GM13976 (cell line): Measurements from ENCODE around the gene NEK6.

Experiments used
- DNase-seq: peaks from one replicate; pipeline ENCODE4 v3.0.0; 2012; ENCODE audit warnings: low spot score
- in situ Hi-C: fragments of 300-500 bp; cut with MboI; formaldehyde crosslinking; loops from one replicate; pipeline ENCODE4 v1.12.0; 2022; ENCODE audit warnings: low sequenced_read_pairs, mixed read lengths, inconsistent platforms; ENCODE audit not compliant: unreplicated experiment
- TF ChIP-seq, protein P1 (sequence below): IDR thresholded peaks from 2 replicates; pipeline ENCODE4 v1.5.1; 2012; ENCODE audit warnings: borderline replicate concordance, mild to moderate bottlenecking; ENCODE audit not compliant: insufficient read depth; ENCODE audit errors: extremely low read depth, missing control alignments, control extremely low read depth

NEK6 gene

DNA sequence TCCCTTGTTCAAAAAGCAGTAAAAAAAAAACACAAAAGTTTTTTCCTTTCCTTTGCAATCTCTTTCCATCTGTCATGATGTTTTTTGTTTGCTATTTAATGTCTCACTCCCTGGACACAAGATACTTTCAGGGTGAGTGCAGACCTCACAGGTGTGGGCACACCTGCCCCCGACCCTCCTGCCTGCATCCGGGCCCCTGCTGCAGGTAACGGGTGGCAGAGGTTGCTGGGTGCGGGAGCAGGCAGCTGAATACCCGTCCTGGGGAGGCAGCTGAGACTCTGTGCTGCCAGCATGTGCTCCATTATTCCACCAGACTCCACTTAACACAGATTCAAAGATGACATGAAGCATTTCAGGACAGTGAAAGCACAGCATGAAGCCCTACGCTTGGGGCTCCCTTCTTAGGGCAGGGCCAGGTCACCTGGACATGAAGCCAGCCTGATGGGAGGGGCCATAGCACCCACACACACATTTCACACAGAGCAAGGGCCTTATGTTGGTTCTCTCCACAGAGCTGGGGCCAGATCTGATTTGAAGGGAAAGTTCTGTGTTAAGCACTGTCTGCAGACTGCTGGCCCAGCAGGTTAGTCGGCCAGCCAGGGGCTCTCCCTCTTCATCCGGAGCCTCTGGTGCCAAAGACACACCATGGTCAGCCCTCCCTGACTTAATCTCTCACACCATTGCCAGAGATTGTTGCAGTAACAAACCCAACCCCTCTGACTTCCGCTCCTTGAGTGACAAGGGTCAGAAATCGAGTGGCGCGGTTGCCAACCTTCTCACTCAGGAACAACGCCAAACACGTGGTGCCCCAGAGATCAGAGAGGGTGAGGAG, 13.0 kb downstream of the NEK6 start:
- TF ChIP-seq, protein P1, sequence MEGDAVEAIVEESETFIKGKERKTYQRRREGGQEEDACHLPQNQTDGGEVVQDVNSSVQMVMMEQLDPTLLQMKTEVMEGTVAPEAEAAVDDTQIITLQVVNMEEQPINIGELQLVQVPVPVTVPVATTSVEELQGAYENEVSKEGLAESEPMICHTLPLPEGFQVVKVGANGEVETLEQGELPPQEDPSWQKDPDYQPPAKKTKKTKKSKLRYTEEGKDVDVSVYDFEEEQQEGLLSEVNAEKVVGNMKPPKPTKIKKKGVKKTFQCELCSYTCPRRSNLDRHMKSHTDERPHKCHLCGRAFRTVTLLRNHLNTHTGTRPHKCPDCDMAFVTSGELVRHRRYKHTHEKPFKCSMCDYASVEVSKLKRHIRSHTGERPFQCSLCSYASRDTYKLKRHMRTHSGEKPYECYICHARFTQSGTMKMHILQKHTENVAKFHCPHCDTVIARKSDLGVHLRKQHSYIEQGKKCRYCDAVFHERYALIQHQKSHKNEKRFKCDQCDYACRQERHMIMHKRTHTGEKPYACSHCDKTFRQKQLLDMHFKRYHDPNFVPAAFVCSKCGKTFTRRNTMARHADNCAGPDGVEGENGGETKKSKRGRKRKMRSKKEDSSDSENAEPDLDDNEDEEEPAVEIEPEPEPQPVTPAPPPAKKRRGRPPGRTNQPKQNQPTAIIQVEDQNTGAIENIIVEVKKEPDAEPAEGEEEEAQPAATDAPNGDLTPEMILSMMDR = no peak
- in situ Hi-C loops = no loop called here
- DNase-seq = no peak

DNA sequence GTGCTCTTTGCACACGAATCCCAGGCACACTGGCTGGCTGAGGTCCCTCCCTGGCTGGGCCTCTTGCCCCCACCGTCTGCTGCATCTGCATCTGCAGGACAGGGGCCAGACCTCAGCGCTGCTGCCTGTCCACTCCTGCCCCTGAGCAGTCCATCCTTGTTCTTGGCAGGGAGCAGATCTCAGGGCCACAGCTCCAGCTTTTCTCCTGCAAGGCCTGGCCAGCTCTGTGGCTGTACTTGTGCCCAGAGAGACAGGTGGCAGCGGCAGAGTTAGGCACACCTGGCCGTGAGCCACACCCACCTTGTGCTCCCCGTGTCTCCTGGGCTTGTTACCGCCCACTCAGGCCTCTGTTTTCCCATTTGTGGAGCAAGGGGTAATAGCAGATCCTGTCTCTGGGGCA, 13.9 kb downstream of the NEK6 start:
- no peak for DNase-seq
- TF ChIP-seq, protein P1 = no peak
- in situ Hi-C loops = no loop called here

DNA sequence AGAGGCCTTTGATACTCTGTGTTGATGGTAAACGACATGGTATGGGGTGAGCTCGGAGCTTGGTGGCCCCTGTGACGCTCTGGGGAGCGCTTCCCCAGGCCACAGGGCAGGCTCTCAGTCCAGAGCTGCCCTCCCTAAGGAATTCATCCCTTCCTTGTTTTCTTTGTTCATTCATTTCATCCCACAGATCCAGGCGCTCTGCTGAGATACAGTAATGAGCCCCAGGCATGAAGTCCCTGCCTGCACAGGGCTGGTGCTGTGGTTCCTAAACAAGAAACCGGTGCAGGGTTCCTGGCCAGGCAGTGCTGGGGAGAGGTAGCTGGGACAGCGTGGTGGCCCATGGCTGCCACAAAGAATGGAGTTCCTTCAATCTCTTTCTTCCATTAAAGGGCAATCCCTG, 14.4 kb downstream of the NEK6 start:
- in situ Hi-C loops = no loop called here
- no peak for DNase-seq
- TF ChIP-seq, protein P1 = no peak

DNA sequence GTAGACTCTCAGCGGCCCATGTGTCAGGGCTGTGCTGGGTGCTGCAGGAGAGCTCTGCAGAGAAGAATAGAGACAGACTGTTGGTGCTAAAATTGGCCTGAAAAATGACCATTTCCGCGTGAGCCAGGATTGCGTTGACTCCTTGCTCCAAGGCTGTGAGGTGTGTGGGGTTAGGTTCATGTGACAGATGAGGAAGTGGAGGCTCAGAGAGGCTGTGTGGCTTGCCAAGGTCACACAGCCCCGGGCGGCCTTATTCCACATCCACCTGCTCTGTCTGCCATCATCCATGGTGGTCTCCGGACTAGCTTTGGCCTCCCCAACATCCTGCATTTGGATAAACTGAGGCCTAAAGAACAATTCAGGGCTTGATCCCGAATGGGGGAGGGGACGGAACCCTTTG, 15.2 kb downstream of the NEK6 start:
- no peak for DNase-seq
- in situ Hi-C loops = no loop called here
- TF ChIP-seq, protein P1 = no peak

DNA sequence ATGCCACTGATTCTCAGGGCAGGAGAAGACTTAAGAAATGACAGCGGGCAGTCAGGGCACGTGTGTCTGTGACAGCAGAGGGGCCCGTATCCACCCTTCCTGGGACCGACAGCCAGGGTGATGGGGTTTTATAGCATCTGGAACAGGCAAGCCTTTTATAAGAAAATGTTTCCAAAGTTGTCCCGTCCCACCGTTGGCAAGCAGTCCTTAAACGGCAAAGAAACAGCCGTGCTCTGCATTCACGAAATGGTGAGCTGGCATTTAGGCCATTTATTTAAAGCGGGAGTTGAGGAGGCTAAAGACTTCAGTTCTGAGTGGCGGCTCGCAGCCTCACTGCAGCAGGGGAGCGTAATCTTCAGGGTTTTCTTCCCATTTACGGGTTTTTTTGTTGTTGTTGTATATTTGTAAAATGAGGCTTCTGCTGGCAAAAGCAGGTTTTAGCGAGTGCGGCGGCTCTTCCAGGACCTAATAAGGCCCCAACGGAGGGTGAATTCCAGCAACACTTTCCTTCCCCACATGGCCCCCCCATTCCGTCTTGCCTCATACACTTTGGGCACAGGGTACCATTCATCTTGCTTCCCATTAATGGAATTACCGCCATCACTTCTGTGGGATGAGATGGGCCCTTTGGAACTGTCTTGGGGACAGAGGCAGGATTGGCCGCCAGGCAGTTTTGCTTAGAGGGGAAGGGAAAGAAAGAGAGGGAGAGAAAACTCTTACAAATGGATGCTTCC, 15.8 kb downstream of the NEK6 start:
- in situ Hi-C loops = no loop called here
- TF ChIP-seq, protein P1 = no peak
- DNase-seq = no peak

DNA sequence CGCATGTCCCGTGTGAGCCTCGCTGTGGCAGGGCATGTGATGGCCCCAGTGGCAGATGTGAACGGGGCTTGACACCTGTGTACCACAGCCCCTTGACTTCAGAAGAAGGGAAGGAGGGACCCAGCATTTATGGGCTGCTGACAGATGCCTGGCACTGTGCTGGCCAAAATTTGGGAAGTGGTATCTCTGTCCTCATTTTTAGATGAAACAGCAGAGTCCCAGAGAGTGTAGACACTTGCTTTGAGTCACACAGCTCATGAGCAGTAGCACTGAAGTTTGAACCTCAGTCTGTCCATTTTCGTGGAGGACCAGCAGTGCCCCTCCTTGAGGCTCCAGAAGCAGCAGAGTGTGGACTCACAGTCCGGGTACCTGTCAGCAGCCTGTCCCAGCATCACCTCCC, 16.5 kb downstream of the NEK6 start:
- TF ChIP-seq, protein P1 = no peak
- no peak for DNase-seq
- in situ Hi-C loops = no loop called here
